Retina (tissue), 1 donor: ENCODE data around the gene GC.
"Not testable (repeated sequence)": the region's sequence is repeated elsewhere in the genome, so short reads cannot be mapped to it uniquely, and the experiment has no call there.

ENCODE experiments used
- DNase-seq: peaks from one replicate; pipeline ENCODE4 v3.0.0-alpha.2; 2016

Gene GC, protein sequence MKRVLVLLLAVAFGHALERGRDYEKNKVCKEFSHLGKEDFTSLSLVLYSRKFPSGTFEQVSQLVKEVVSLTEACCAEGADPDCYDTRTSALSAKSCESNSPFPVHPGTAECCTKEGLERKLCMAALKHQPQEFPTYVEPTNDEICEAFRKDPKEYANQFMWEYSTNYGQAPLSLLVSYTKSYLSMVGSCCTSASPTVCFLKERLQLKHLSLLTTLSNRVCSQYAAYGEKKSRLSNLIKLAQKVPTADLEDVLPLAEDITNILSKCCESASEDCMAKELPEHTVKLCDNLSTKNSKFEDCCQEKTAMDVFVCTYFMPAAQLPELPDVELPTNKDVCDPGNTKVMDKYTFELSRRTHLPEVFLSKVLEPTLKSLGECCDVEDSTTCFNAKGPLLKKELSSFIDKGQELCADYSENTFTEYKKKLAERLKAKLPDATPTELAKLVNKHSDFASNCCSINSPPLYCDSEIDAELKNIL

GRCh38 chr4:71783972-71784371 lies at the start of gene GC:
Gene GC (minus strand): TSS chr4:71784079. CDS start chr4:71784018, 61 bp downstream.
- no peak for DNase-seq

DNA sequence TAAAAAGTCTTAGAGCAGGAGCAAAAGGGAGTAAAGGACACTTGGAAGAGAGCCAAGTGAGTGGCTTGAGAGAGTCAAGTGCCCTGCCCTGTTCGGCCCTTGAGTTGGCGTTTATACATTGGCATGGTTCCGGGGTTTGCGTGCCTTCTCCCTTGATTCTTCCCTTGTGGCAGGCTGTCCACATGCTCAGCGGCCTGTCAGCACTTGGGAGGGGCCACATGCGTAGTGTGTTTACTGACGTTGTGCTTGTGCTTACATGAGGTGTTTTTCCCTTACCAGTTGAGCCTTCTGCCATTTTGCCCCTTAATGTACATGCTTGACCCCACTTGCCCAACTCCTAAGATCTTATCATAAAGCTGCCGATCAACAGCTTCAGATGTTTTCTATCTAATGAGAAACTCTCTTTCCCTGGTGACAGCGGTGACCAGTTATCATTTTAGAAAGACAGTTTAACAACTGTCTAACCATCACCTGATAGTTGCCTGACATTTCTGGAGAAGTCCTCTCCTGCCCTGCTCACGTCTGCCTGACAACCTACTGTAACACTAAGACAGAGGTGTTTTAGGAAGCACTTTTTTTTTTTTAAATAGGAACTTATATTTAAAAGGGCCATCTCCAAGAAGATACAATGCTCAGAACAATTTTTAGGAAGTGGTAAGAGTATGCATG lies 49.5 kb upstream of the GC start:
- DNase-seq = no peak

DNA sequence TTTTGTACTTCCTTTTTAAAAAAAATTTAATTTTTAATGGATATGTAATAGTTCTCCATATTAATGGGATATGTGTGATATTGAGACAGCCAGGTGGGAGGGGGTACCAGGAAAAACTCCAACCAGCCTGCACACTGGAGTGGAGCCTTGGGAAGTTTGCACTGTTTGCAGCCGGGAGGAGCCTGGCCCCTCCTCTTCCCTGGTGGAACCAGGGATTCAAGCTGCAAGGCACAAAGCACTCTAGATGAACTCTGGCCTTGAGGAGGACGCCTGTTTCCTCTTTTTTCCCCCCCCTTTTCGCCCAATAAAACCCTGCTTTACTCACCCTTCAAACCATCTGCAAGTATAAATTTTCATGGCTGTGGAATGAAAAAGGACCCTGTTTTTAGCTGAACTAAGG lies 48.2 kb upstream of the GC start:
- DNase-seq = peak; percentile 19

DNA sequence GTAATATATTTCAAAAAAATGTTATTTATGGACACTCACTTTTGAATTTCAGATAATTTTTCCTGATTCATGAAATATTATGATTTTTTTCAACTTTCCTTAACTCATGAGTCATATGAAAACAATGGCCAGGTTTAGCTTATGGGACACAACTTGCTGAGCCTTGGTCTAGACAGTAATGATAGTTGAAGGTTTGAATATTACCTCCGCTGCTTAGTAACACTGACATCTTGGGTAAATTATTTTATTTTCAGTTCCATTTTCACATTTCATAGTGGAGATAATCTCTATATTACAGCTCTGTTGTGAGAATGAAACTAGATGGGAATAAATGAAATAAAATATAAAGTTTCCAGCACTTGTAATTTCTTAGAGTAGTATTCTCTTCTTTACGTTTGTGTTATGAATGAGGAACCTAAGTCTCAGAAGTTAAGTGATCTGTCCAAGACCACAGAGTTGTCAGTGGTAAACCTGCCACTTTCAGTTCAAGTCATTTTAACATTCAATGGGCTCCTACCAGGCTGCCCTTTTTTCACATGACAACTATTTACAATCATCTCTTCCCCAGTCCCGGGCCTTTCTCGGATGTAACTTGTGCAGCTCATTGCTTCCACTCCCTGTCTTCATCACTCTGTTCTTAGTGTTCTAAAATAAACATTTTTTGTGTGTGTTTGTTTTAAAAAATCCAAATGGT lies 46.8 kb upstream of the GC start:
- DNase-seq = no peak

DNA sequence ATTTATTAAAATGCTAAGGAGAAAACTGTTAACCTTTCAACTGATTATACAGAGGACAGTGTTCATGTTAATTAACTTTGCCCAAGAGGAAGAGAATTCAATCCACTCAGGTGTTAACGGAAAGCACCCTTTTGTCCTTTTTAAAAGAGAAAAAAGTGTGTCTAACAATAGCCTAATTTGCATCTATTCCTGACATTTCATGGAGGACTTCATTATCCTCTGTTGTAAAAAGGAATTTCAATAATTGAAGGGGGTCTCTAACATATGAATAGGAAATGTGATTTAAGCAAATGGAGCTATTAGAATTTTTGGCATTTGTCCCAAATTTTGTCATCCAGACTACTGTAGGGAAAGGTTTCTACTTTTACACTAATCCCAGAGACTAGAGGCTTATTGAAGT lies 44.6 kb upstream of the GC start:
- no peak for DNase-seq

GRCh38 chr4:71827826-71828225 lies 43.9 kb upstream of the GC start:
- DNase-seq = no peak

- DNase-seq = no peak
These were observed 32.9 kb upstream of the GC start for GRCh38 chr4:71816676-71817303.

DNA sequence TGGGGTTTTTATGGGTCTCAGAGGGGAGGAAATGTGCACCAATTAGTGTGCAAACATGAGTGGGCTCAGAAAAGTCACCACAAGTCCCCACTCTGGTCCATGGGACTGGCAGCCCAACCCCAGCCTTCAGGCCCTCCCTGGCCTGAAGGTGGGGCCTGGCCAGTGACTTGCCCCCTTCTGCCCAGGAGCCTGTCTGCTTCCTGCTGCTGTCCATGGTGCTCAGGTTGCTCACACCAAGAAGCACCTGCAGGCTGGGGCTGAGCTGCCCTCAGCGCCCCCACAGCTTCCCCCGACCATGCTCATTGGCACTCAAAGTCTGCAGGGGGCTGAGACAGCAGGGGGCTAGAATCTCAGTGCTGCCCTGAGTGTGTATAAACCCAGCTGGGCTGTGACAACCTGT lies 30.6 kb upstream of the GC start:
- no peak for DNase-seq

GRCh38 chr4:71809805-71810204 lies 25.9 kb upstream of the GC start:
- not testable (repeated sequence) for DNase-seq

GRCh38 chr4:71807469-71807868 lies 23.6 kb upstream of the GC start:
- DNase-seq = no peak

GRCh38 chr4:71805230-71805629 lies 21.4 kb upstream of the GC start:
- DNase-seq = not testable (repeated sequence)

GRCh38 chr4:71804017-71804697 lies 20.3 kb upstream of the GC start:
- peak; percentile 1 for DNase-seq

- DNase-seq = no peak
These were observed 2.1 kb upstream of the GC start for GRCh38 chr4:71785959-71786358.

DNA sequence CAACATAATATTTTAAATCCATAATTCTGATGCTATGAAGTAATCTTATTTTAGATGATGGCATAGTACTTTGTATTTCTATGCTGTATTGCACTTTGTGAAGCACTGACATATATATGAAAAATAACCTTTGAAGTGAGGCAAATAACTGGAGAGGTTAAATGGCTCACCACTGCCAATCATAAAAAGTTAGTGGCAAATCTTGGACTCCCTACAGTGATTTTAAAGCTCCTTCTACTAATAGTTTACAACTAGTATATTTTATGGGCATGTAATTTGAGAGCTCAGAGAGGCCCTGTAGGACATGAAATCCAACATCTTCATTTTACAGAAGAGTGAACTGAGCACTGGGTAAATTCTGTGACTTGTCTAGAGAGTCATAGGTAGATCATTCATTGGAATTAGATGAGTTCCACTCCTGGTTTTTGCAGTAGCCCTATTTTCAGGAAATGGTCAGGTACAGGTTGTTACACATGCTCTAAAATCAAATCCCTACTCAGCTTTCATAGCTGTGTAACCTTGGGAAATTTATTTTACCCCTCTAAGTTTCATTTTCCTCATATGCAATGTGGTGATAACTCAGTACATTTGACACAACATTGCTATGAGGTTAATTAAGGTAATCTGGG lies 804 bp upstream of the GC start:
- no peak for DNase-seq

GRCh38 chr4:71777891-71778290 lies 6.0 kb downstream of the GC start:
- DNase-seq = no peak

DNA sequence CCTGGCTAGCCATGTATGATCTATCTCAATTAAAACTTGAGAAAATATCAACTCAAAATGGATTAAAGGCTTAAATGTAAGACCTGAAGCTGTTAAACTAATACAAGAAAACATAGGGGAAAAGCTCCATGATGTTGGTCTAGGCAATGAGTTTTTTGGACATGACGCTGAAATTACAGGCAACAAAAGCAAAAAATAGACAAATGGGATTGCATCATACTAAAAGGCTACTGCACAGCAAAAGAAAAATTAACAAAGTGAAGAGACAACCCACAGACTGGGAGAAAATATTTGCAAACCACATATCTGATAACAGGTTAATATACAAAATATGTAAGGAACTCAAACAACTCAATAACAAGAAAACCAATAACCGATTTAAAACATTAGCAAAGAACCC lies 8.4 kb downstream of the GC start:
- DNase-seq = no peak

GRCh38 chr4:71774136-71774535 lies 9.7 kb downstream of the GC start:
- DNase-seq = no peak

GRCh38 chr4:71773004-71773403 lies 10.9 kb downstream of the GC start:
- no peak for DNase-seq

GRCh38 chr4:71772592-71772991 lies 11.3 kb downstream of the GC start:
- DNase-seq = no peak

DNA sequence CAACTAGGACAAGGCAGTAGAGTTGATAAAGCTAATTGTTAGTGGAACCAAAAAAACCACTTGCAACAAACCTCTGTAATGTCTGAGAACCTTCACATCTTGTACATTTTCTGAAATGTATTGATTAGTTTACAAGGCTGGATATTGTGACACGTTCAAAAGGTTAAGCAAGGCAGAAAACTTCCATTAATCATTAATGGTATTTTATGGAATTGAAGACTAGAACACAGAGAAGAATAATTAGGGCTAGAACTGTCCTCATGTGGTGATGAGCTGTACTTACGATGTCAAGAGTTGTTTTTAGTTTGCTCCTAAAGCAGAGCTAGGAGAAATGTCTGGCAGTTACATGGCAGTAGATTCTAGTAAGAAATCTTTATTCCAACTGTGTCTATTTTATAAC lies 12.3 kb downstream of the GC start:
- no peak for DNase-seq

- no peak for DNase-seq
These were observed 14.4 kb downstream of the GC start for GRCh38 chr4:71769434-71769833.

DNA sequence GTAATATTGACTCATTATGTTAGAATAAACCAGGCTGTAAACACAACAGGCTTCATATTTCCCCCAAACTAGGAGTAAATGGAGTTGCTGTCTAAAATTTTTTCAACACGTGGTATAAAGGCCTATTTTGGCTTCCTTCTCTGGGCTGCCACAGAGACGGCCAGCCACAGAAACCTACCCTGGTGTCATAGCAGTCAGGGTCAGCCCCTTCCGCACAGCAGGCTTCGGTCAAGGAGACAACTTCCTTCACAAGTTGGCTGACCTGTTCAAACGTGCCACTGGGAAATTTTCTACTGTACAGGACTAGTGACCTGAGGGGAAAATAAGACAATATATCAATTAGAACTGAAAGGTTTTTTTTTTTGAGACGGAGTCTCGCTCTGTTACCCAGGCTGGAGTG lies 15.8 kb downstream of the GC start:
- DNase-seq = no peak
